Neutrophil (primary cell): ENCODE data around the gene ORC2.
"Not testable (repeated sequence)": the region's sequence is repeated elsewhere in the genome, so short reads cannot be mapped to it uniquely, and the experiment has no call there.

Experiments
- H3K27ac ChIP-seq: fragments of 200-600 bp; sonication (generic); 2 replicates; pipeline ENCODE4 v1.5.1; 2016; ENCODE audit warnings: mild to moderate bottlenecking, moderate library complexity
- H3K27me3 ChIP-seq: fragments of 200-600 bp; sonication (generic); 2 replicates; pipeline ENCODE4 v1.6.0; 2016; ENCODE audit warnings: mild to moderate bottlenecking
- H3K36me3 ChIP-seq: fragments of 200-600 bp; sonication (generic); 2 replicates; pipeline ENCODE4 v1.5.1; 2017
- H3K4me1 ChIP-seq, 2 experiments: fragments of 200-600 bp in 1 of 2; sonication (generic) in 1 of 2; 1 replicate in 1 of 2; 2 replicates in 1 of 2; pipeline versions ENCODE4 v1.5.1 to v1.6.1; 2013 to 2016; ENCODE audit warnings: low read depth in 1 of 2, low read length in 1 of 2, mild to moderate bottlenecking in 1 of 2, moderate library complexity in 1 of 2; ENCODE audit not compliant: control insufficient read depth in 1 of 2, insufficient read depth in 1 of 2
- H3K4me3 ChIP-seq, 2 experiments: fragments of 200-600 bp in 1 of 2; sonication (generic) in 1 of 2; 1 replicate in 1 of 2; 2 replicates in 1 of 2; pipeline ENCODE4 v1.5.1; 2013 to 2016; ENCODE audit warnings: low read depth in 1 of 2, low read length in 1 of 2, mild to moderate bottlenecking in 1 of 2, moderate library complexity in 1 of 2
- H3K9me3 ChIP-seq: fragments of 200-600 bp; sonication (generic); 2 replicates; pipeline ENCODE4 v1.5.1; 2016
- TF ChIP-seq, protein P1 (sequence below): fragments of 200-600 bp; sonication (generic); IDR thresholded peaks from 2 replicates; pipeline ENCODE4 v1.5.1; 2016; ENCODE audit warnings: antibody characterized with exemption

ORC2 gene

GRCh38 chr2:200993097-200993496, 29.6 kb upstream of the ORC2 start:
- Histone ChIP-seq H3K27me3 (no peaks in the 10 kb centered on the region), H3K4me1 (no peaks in the 10 kb centered on the region), H3K4me3 (no peak overlapping the region), H3K36me3 (peaks cover 96% of the 10 kb centered on the region), H3K9me3 (no peaks in the 10 kb centered on the region), H3K27ac (no peak overlapping the region)
- TF ChIP-seq, protein P1, sequence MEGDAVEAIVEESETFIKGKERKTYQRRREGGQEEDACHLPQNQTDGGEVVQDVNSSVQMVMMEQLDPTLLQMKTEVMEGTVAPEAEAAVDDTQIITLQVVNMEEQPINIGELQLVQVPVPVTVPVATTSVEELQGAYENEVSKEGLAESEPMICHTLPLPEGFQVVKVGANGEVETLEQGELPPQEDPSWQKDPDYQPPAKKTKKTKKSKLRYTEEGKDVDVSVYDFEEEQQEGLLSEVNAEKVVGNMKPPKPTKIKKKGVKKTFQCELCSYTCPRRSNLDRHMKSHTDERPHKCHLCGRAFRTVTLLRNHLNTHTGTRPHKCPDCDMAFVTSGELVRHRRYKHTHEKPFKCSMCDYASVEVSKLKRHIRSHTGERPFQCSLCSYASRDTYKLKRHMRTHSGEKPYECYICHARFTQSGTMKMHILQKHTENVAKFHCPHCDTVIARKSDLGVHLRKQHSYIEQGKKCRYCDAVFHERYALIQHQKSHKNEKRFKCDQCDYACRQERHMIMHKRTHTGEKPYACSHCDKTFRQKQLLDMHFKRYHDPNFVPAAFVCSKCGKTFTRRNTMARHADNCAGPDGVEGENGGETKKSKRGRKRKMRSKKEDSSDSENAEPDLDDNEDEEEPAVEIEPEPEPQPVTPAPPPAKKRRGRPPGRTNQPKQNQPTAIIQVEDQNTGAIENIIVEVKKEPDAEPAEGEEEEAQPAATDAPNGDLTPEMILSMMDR: no peak

GRCh38 chr2:200987137-200987536, 23.7 kb upstream of the ORC2 start:
- no peak overlapping the region for H3K27ac ChIP-seq
- H3K9me3 ChIP-seq: no peaks in the 10 kb centered on the region
- H3K4me3 ChIP-seq: no peak overlapping the region
- H3K27me3 ChIP-seq: no peaks in the 10 kb centered on the region
- peaks cover 96% of the 10 kb centered on the region for H3K36me3 ChIP-seq
- TF ChIP-seq, protein P1: no peak
- H3K4me1 ChIP-seq: no peaks in the 10 kb centered on the region

DNA sequence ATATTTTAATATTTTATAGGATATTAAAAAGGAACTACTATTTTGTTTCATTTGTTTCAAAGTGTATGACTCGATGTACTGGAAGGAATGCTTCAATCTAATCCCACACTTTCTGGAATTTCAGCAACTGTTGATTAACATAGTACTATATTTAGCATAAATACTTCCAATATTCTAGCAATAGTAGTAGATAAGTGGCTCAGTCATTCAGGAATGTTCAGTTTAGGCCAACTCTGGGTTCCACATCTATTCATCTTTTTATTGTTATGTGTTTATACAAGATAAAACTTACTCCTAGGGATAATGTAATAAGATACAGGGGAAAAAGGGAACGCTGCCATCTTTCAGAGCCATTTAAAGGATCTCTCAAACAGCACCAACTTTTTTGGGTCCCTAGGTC, 22.3 kb upstream of the ORC2 start:
- H3K36me3 ChIP-seq: peaks cover 94% of the 10 kb centered on the region
- H3K4me1 ChIP-seq: no peaks in the 10 kb centered on the region
- H3K4me3 ChIP-seq: no peak overlapping the region
- no peaks in the 10 kb centered on the region for H3K27me3 ChIP-seq
- TF ChIP-seq, protein P1: no peak
- H3K9me3 ChIP-seq: no peaks in the 10 kb centered on the region
- no peak overlapping the region for H3K27ac ChIP-seq

- peaks cover 47% of the 10 kb centered on the region for H3K36me3 ChIP-seq
- no peaks in the 10 kb centered on the region for H3K27me3 ChIP-seq
- H3K4me1 ChIP-seq: no peaks in the 10 kb centered on the region
- H3K27ac ChIP-seq: no peak overlapping the region
- H3K4me3 ChIP-seq: no peak overlapping the region
- no peaks in the 10 kb centered on the region for H3K9me3 ChIP-seq
- TF ChIP-seq, protein P1: no peak
These were observed 13.2 kb upstream of the ORC2 start for GRCh38 chr2:200976710-200977109.

DNA sequence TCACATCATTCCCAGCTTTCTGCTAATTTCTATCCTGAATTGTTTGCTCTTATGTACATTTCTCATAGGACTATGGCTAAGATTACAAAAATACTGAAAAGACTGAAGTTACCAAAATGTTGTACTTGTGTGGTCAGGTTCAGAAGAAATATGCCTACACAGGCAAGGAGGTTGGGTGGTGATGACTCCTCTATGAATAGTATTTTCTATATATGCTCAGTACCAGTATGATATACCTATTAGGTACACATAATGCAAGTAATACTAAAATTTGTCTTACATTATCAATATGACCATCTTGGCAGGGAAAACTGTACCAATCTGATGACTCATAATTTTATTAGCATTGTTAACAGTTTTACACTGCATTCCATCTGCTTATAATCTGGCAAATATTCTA, 12.2 kb upstream of the ORC2 start:
- peaks cover 37% of the 10 kb centered on the region for H3K36me3 ChIP-seq
- no peaks in the 10 kb centered on the region for H3K27me3 ChIP-seq
- no peaks in the 10 kb centered on the region for H3K4me1 ChIP-seq
- no peak overlapping the region for H3K4me3 ChIP-seq
- TF ChIP-seq, protein P1: no peak
- no peak overlapping the region for H3K27ac ChIP-seq
- H3K9me3 ChIP-seq: no peaks in the 10 kb centered on the region

- not testable (repeated sequence) for H3K4me3 ChIP-seq, H3K27ac ChIP-seq, H3K9me3 ChIP-seq, H3K27me3 ChIP-seq
- peaks cover 16 to 17% of the 10 kb centered on the region in 2 experiments for H3K4me1 ChIP-seq
- peaks cover 11% of the 10 kb centered on the region for H3K36me3 ChIP-seq
These were observed 6.6 kb upstream of the ORC2 start for GRCh38 chr2:200970057-200970456.
